Measurements from ENCODE around the gene TAF6L.
"Not testable (repeated sequence)": the region's sequence is repeated elsewhere in the genome, so short reads cannot be mapped to it uniquely, and the experiment has no call there.

TAF6L gene

GRCh38 chr11:62757846-62758788 lies 13.1 kb upstream of the TAF6L start:
- DNase-seq = no peak

GRCh38 chr11:62760867-62761227 lies 10.3 kb upstream of the TAF6L start:
- not testable (repeated sequence) for DNase-seq

- DNase-seq = peak in 1 of 4 experiments; percentile 37
Measured at GRCh38 chr11:62770778-62771143, 435 bp upstream of the TAF6L start.

- no peak for DNase-seq
Measured at GRCh38 chr11:62774407-62774806, 3.2 kb downstream of the TAF6L start.

- DNase-seq = no peak
Measured at GRCh38 chr11:62775646-62776045, 4.5 kb downstream of the TAF6L start.

GRCh38 chr11:62777389-62777788 lies 6.2 kb downstream of the TAF6L start:
- DNase-seq = peak in 3 of 4 experiments; percentile 46 to 55 (median 51)

GRCh38 chr11:62778441-62778840 lies 7.2 kb downstream of the TAF6L start:
- no peak for DNase-seq

- DNase-seq = no peak
Measured at GRCh38 chr11:62782753-62783152, 11.6 kb downstream of the TAF6L start.

GRCh38 chr11:62786318-62787004 lies 15.3 kb downstream of the TAF6L start:
- peak; percentile 92 to 96 (median 94) for DNase-seq

- DNase-seq = peak; percentile 99 to 100 (median 100)
Measured at GRCh38 chr11:62787005-62787759, 16.0 kb downstream of the TAF6L start, which contains the start of gene TMEM179B. TSS of gene TMEM179B (plus strand) at chr11:62787402. CDS start at chr11:62787432, 30 bp downstream.

GRCh38 chr11:62788991-62789390 lies 17.8 kb downstream of the TAF6L start:
- DNase-seq = no peak

- DNase-seq = no peak
Measured at GRCh38 chr11:62789576-62789975, 18.4 kb downstream of the TAF6L start.

GRCh38 chr11:62791501-62792201 lies 20.5 kb downstream of the TAF6L start, which contains the start of gene TMEM223:
TSS of gene TMEM223 (minus strand) at chr11:62792006. CDS start at chr11:62791994, 12 bp downstream.
- DNase-seq = peak; percentile 86 to 95 (median 90)

GRCh38 chr11:62792202-62792575 lies 21.0 kb downstream of the TAF6L start:
- DNase-seq = peak in 1 of 4 experiments; percentile 21

GRCh38 chr11:62794201-62794775 lies 23.1 kb downstream of the TAF6L start:
- DNase-seq = no peak

GRCh38 chr11:62796281-62796680 lies 25.1 kb downstream of the TAF6L start:
- no peak for DNase-seq

GRCh38 chr11:62799486-62799885 lies 28.3 kb downstream of the TAF6L start:
- DNase-seq = no peak

GRCh38 chr11:62801071-62801470 lies 29.9 kb downstream of the TAF6L start:
- DNase-seq = no peak

GRCh38 chr11:62804310-62805075 lies 33.3 kb downstream of the TAF6L start:
- peak; percentile 42 to 69 (median 59) for DNase-seq

GRCh38 chr11:62805076-62805892 lies 34.1 kb downstream of the TAF6L start, which contains the start of gene NXF1:
TSS of gene NXF1 (minus strand) at chr11:62805440. CDS start at chr11:62805356, 84 bp downstream.
- DNase-seq = peak; percentile 97 to 100 (median 99)

Data from suppressor macrophage (primary cell).